ENCODE measurements around the gene ANKUB1.

GRCh38 chr3:149813367-149814281, 21.3 kb upstream of the ANKUB1 start:
- TF ChIP-seq CTCF (IDR thresholded peaks at IDR 0.05 in 8 of 11, conservative IDR thresholded peaks at IDR 0.05 in 3 of 11): no peak
- TF ChIP-seq POLR2AphosphoS5 (IDR thresholded peaks at IDR 0.05): no peak

All from spleen (tissue), 7 donors.